HTR-8/SVneo (cell line): Measurements from ENCODE around the gene TNK1.
"Not testable (repeated sequence)": the region's sequence is repeated elsewhere in the genome, so short reads cannot be mapped to it uniquely, and the experiment has no call there.

ENCODE experiments used
- DNase-seq: peaks from one replicate; pipeline ENCODE4 v3.0.0; 2011; ENCODE audit warnings: low spot score, mixed read lengths; ENCODE audit not compliant: insufficient read length
- FAIRE-seq: peaks from 2 replicates; lab custom pipeline; 2011; peaks lifted over from hg19 to GRCh38; lab: Jason Lieb, UNC

TNK1 gene

DNA sequence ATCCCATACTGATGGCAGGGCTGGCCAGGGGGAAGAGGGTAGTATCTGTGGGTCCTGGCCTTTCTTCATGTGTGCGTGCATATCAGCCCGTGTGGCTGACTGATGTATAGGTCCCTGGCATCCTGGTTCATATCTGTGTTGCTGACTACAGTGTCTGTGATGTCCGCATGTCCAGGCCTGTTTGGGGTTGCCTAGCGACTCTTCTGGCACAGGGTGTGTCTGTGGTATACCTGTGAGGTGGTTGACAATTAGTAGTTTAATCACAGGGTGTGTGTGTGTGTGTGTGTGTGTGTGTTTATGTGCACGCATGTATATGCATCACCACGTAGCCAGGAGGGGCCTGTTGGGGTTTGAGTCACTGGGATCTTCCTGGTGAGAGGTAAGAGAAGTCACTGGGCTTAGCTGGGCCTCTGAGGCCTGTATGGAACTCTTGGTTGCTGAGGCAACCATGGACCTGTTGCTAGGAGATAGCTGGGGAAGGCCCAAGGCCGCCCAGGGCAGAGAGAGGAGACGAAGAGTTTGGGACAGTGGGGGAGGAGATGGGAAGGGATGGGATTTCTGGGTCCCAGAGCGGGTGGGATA is 26.5 kb upstream of the TNK1 start:
- FAIRE-seq: peak; percentile 58
- DNase-seq: no peak

DNA sequence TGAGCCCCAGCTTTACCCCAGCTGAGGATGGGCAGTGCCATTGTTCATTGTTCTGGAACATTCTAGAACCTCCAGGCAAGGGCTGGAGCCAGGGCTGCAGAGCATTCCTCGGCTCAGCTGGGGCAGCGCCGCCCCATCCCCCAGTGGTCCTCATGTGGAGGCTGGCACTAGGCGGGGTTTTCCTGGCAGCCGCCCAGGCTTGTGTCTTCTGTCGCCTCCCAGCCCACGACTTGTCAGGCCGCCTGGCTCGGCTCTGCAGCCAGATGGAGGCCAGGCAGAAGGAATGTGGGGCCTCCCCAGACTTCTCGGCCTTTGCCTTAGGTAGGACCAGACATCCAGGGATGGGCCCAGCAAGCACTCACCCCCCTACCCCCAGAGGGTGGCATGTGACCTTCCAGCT is 25.8 kb upstream of the TNK1 start, which contains the start of gene TMEM95:
TMEM95 (plus strand) TSS at position 104 of the 400 bp plus-strand sequence; CDS start at position 153, 49 bp downstream.
- no peak for DNase-seq
- no peak for FAIRE-seq

GRCh38 chr17:7355573-7355972 is 25.3 kb upstream of the TNK1 start:
- no peak for DNase-seq
- no peak for FAIRE-seq

DNA sequence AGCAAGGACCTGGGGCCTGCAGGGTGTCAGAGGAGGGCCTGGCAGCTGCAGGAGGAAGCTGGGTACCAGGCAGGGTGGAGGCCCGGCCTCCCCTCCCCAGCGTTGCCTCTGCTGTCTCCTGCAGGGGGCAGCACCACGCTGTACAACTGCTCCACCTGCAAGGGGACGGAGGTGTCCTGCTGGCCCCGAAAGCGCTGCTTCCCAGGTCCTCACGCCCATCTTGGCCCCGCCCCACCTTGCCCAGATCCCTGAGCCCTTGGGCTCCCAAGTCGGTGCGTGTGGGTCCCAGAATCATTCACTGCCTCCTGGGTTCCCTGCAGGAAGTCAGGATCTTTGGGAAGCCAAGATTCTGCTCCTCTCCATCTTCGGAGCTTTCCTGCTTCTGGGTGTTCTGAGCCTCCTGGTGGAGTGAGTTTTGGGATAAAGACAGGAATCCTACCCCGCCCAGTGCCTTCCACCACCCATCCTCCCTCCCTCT is 24.8 kb upstream of the TNK1 start:
- FAIRE-seq: peak; percentile 88

GRCh38 chr17:7356756-7357155 is 24.1 kb upstream of the TNK1 start:
- no peak for FAIRE-seq

More for the DNA sequence above, 24.8 kb upstream of the TNK1 start:
- DNase-seq: peak; percentile 80

GRCh38 chr17:7357381-7357780 is 23.5 kb upstream of the TNK1 start:
- FAIRE-seq (no peak), DNase-seq (no peak)

More at GRCh38 chr17:7356756-7357155, 24.1 kb upstream of the TNK1 start:
- DNase-seq: no peak

GRCh38 chr17:7361906-7362305 is 19.0 kb upstream of the TNK1 start:
- FAIRE-seq (no peak), DNase-seq (no peak)

DNA sequence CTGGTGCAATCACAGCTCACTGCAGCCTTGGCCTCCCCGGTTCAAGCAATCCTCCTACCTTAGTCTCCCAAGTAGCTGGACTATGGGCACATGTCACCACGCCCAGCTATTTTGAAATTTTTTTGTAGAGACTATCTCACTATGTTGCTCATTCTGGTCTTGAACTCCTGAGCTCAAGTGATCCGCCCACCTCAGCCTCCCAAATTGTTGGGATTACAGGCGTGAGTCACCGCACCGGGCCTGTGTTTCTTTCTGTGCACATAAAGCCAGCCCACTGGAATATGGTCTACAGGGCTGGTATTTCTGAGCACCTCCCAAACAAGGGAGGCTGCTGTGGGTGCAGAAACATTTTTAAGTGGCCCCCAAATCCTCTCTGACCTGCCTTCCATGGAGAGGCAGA is 17.6 kb upstream of the TNK1 start:
- DNase-seq (no peak), FAIRE-seq (no peak)

DNA sequence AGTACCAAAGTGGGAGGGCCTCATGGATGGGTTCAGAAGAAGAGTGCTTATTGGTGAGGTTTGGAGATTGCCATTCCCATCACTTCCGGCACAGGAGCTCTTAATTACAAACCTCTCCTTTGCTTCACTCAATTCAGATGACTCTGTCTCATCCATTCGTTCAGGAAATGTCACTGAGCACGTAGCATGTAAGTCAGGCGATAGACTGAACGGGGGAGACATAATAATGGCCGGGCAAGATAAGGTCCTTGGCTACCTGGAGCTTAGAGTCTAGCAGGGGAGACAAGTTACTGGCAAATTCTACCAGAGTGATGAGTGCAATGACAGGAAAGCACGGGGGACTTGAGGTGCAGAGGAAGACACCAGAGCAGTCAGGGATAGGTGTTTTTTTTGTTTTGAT is 14.9 kb upstream of the TNK1 start:
- peak; percentile 20 for FAIRE-seq
- DNase-seq: not testable (repeated sequence)

- FAIRE-seq: peak; percentile 68
Measured at GRCh38 chr17:7367083-7367482, 13.8 kb upstream of the TNK1 start.

GRCh38 chr17:7367918-7368598 is 12.8 kb upstream of the TNK1 start:
- FAIRE-seq: no peak
- no peak for DNase-seq

More at GRCh38 chr17:7367083-7367482, 13.8 kb upstream of the TNK1 start:
- no peak for DNase-seq

DNA sequence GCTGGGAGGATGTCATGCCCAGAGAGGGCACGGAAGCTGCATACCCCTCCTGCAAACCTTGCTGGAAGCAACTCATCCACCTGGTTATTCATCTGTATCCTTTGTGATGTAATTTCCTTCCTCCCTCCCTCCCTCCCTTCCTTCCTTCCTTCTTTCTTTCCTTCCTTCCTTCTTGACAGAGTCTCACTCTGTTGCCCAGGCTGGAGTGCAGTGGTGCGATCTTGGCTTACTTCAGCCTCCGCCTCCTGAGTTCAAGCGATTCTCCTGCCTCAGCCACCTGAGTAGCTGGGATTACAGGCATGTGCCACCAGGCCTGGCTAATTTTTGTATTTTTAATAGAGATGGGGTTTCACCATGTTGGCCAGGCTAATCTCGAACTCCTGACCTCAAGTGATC is 12.3 kb upstream of the TNK1 start:
- FAIRE-seq, DNase-seq: not testable (repeated sequence)

DNA sequence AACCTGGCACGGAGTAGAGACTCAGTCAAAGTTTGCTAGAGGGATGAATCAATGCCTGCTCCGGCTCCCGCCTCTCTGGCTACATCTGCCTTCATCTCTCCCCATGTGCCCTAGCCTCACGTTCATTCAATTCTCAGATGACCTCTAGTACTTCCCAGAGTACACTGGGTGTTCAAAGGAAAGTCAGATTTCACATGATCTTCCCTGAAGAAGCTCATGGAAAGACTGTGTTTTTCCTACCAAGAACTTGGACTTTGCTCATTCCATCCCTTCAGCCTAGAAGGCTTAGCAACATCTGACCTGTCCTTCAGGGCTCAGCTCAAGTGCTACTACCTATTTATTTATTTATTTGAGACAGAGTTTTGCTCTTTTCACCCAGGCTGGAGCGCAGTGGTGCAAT is 11.1 kb upstream of the TNK1 start:
- no peak for FAIRE-seq

DNA sequence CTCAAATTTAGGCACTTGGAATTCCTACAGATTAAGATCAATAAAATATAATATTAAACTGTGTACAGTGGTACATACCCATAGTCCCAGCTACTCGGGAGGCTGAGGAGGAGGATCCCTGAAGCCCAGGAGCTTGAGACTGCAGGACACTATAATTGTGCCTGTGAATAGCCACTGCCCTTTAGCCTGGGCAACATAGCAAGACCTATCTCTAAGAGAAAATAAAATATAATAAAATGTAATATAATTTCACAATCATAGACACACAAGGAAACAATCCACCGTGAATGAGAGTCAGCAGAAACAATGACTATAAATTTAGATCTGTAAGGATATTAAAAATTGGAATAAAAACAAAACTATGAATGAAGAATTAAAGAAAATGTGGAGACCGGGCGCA is 10.0 kb upstream of the TNK1 start:
- no peak for DNase-seq
- FAIRE-seq: no peak

More for the DNA sequence above, 11.1 kb upstream of the TNK1 start:
- DNase-seq: no peak

DNA sequence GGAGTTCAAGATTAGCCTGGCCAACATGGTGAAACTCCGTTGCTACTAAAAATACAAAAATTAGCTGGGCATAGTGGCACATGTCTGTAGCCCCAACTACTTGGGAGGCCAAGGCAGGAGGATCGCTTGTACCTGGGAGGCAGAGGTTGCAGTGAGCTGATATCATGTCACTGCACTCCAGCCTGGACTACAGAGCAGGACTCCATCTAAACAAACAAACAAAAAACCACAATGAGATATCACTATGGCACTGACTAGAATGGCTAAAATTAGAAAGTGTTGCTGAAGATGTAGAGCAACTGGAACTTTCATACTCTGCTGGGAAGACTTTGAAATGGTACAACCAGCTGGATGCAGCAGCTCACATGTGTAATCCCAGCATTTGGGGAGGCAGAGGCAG is 6.5 kb upstream of the TNK1 start:
- no peak for FAIRE-seq

GRCh38 chr17:7379134-7379533 is 1.8 kb upstream of the TNK1 start:
- DNase-seq (no peak), FAIRE-seq (no peak)

More for the DNA sequence above, 6.5 kb upstream of the TNK1 start:
- no peak for DNase-seq

- DNase-seq (no peak), FAIRE-seq (no peak)
Measured at GRCh38 chr17:7380321-7380720, 568 bp upstream of the TNK1 start.

- no peak for FAIRE-seq
- DNase-seq: no peak
Measured at GRCh38 chr17:7382901-7383300, 2.0 kb downstream of the TNK1 start.

DNA sequence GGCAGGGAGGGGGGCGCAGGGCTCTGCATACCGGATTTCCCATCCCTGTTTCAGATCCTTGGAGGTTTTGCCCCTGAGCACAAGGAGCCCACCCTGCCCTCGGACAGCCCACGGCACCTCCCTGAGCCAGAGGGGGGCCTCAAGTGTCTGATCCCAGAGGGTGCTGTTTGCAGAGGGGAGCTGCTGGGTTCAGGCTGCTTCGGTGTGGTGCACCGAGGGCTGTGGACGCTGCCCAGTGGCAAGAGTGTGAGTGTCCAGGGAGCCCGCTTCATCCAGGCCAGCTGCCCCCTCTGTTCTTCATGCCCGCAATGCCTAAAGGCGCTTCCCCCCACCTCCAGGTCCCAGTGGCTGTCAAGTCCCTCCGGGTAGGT is 2.5 kb downstream of the TNK1 start:
- FAIRE-seq: no peak
- DNase-seq: no peak

- peak; percentile 70 for FAIRE-seq
- peak; percentile 43 for DNase-seq
Measured at GRCh38 chr17:7383742-7384488, 3.0 kb downstream of the TNK1 start.

- no peak for FAIRE-seq
Measured at GRCh38 chr17:7384489-7385081, 3.7 kb downstream of the TNK1 start.

More at GRCh38 chr17:7384489-7385081, 3.7 kb downstream of the TNK1 start:
- no peak for DNase-seq
